B cell (primary cell): ENCODE data around the gene MANBA. TPM values are rescaled to one million over a fixed set of nuclear protein-coding genes. Genes with fewer than 3 reads are reported as not detected.

Experiments used
- ATAC-seq: fragments of 200-7000 bp; cut with Tn5 transposase; one replicate; pipeline ENCODE4 v1.10.0; 2021; ENCODE audit warnings: low read depth, mild to moderate bottlenecking, moderate number of reproducible peaks, moderate library complexity
- CTCF ChIA-PET: fragments of 350-600 bp; sonication (Branson Sonifier 250); formaldehyde crosslinking; loops from one replicate; lab custom pipeline; 2021; ENCODE audit warnings: antibody characterized with exemption, inconsistent platforms; lab: Charles Lee
- POLR2A ChIA-PET: fragments of 350-600 bp; sonication (Branson Sonifier 250); formaldehyde crosslinking; loops from one replicate; lab custom pipeline; 2021; ENCODE audit warnings: antibody characterized with exemption; lab: Charles Lee
- DNase-seq: peaks from one replicate; pipeline ENCODE4 v3.0.0; 2013
- H2AFZ ChIP-seq: 2 replicates; pipeline ENCODE4 v1.6.1; 2012; ENCODE audit warnings: mild to moderate bottlenecking, low read depth, low read length; ENCODE audit not compliant: insufficient read depth, poor library complexity, severe bottlenecking
- H3K27ac ChIP-seq, 2 donors: 1 replicate in 1 of 2; 2 replicates in 1 of 2; pipeline ENCODE4 v1.5.1; 2012 to 2013; ENCODE audit warnings: low read length in 2 of 2, mild to moderate bottlenecking in 2 of 2, moderate library complexity in 1 of 2
- H3K27me3 ChIP-seq, 4 experiments: fragments of 200-600 bp in 1 of 4; sonication (generic) in 1 of 4; replicated peaks in 1 of 4; 1 replicate in 2 of 4; 2 replicates in 2 of 4; pipeline versions ENCODE4 v1.6.1 to v1.7.0; 2013 to 2016; ENCODE audit warnings: low read length in 3 of 4, mild to moderate bottlenecking in 2 of 4, mixed read lengths in 1 of 4, moderate library complexity in 1 of 4; ENCODE audit not compliant: insufficient read depth in 4 of 4, control insufficient read depth in 3 of 4; ENCODE audit errors: control extremely low read depth in 1 of 4
- H3K36me3 ChIP-seq, 2 experiments: replicated peaks in 1 of 2; 1 replicate in 1 of 2; 2 replicates in 1 of 2; pipeline versions ENCODE4 v1.6.1 to v1.7.1; 2013; ENCODE audit warnings: low read length in 1 of 2; ENCODE audit not compliant: insufficient read depth in 2 of 2, control insufficient read depth in 1 of 2; ENCODE audit errors: control extremely low read depth in 1 of 2, extremely low read depth in 1 of 2
- H3K4me1 ChIP-seq, 2 donors: fragments of 200-600 bp in 1 of 2; sonication (generic) in 1 of 2; 1 replicate in 1 of 2; 2 replicates in 1 of 2; pipeline versions ENCODE4 v1.5.1 to v1.6.1; 2013 to 2017; ENCODE audit warnings: low read length in 2 of 2; ENCODE audit not compliant: control insufficient read depth in 2 of 2, insufficient read depth in 2 of 2
- H3K4me2 ChIP-seq: replicated peaks from 2 replicates; pipeline ENCODE3; 2012; ENCODE audit warnings: mild to moderate bottlenecking, low read depth, low read length; ENCODE audit not compliant: poor library complexity, severe bottlenecking
- H3K4me3 ChIP-seq, 5 experiments: fragments of 200-600 bp in 1 of 5; sonication (generic) in 1 of 5; 1 replicate in 3 of 5; 2 replicates in 2 of 5; pipeline versions ENCODE4 v1.5.1 to v1.7.0; 2011 to 2016; ENCODE audit warnings: low read length in 4 of 5, mild to moderate bottlenecking in 4 of 5, low read depth in 2 of 5, control low read depth in 1 of 5, moderate library complexity in 1 of 5; ENCODE audit not compliant: insufficient read depth in 1 of 5; ENCODE audit errors: control extremely low read depth in 1 of 5, extremely low read depth in 1 of 5
- H3K79me2 ChIP-seq: fragments of 200-600 bp; sonication (generic); one replicate; pipeline ENCODE4 v1.6.0; 2016; ENCODE audit warnings: low read length; ENCODE audit not compliant: control insufficient read depth, insufficient read depth
- H3K9ac ChIP-seq: fragments of 200-600 bp; sonication (generic); 2 replicates; pipeline ENCODE4 v1.6.1; 2017; ENCODE audit warnings: mild to moderate bottlenecking, low read length, moderate library complexity
- H3K9me3 ChIP-seq, 3 donors: one replicate each; pipeline versions ENCODE4 v1.6.1 to v1.7.1; 2013; ENCODE audit warnings: low read length in 2 of 3; ENCODE audit not compliant: control insufficient read depth in 2 of 3, insufficient read depth in 1 of 3; ENCODE audit errors: control extremely low read depth in 1 of 3
- H4K20me1 ChIP-seq: 2 replicates; pipeline ENCODE4 v1.6.0; 2012; ENCODE audit warnings: mild to moderate bottlenecking, low read length; ENCODE audit not compliant: insufficient read depth, control insufficient read depth, poor library complexity, severe bottlenecking
- H3K27ac Mint-ChIP-seq: one replicate; pipeline ENCODE4 v1.8.0; 2021; ENCODE audit warnings: mixed read lengths
- H3K27me3 Mint-ChIP-seq: one replicate; pipeline ENCODE4 v1.8.0; 2021; ENCODE audit warnings: mixed read lengths
- H3K4me1 Mint-ChIP-seq: one replicate; pipeline ENCODE4 v1.8.0; 2021; ENCODE audit warnings: mixed read lengths
- H3K4me3 Mint-ChIP-seq: one replicate; pipeline ENCODE4 v1.8.0; 2021; ENCODE audit warnings: mixed read lengths
- H3K9me3 Mint-ChIP-seq: one replicate; pipeline ENCODE4 v1.8.0; 2022; ENCODE audit warnings: mixed read lengths; ENCODE audit not compliant: insufficient read depth
- EZH2 ChIP-seq: IDR thresholded peaks from 2 replicates; pipeline ENCODE4 v1.6.1; 2012; ENCODE audit warnings: borderline replicate concordance, low read depth, mild to moderate bottlenecking, moderate library complexity, low read length; ENCODE audit not compliant: insufficient read depth, poor library complexity, severe bottlenecking
- WGBS: methylation state at CpG from one replicate; pipeline ENCODE4 v1.1.5; 2013; ENCODE audit warnings: missing lambda C conversion rate; ENCODE audit not compliant: insufficient coverage; 5-methylcytosine and 5-hydroxymethylcytosine counted together
- intact Hi-C: fragments of 100-400 bp; cut with micrococcal nuclease; formaldehyde crosslinking; loops from one replicate; pipeline ENCODE4 v1.10.0; 2022
- polyA plus RNA-seq: library from polyadenylated mRNA; depleted of rRNA; stranded (reverse); fragments of >200 nt; gene quantifications from 2 replicates; pipeline ENCODE4 v1.2.3, GENCODE V29; 2012
- total RNA-seq, 2 donors: library from RNA; stranded (reverse); fragments of 120-200 nt in 1 of 2; gene quantifications; 1 replicate in 1 of 2; 2 replicates in 1 of 2; pipeline versions ENCODE4 v1.2.3 to v1.2.4, GENCODE V29; 2013 to 2022
- TF ChIP-seq, protein P1 (sequence below): fragments of 200-600 bp; IDR thresholded peaks from one replicate; pipeline ENCODE4 v1.8.0; 2022; ENCODE audit warnings: antibody characterized with exemption, mild to moderate bottlenecking

Gene MANBA
- total and polyA plus RNA-seq, 2 donors (not counting 1 experiment from before 2014, with no cell fraction given): 91.6 to 119 TPM

DNA sequence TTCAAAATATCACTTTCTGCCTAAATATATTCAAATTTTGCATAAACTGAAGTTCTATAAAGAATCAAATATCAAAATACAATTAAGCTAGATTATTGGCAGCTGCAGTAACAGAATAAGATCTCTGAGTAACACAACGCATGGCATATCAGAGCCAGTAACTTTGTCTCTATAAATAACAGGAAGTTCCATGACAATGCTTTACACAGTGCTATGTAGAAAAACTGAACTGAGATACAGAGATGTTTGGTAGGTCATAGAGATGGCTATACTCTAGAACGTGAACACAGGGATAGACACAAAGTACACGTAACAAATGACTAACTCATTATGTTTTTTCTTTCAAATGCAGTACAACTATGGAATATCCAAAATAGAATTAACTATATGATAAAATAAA is 48.4 kb upstream of the MANBA start:
- ChIA-PET CTCF (no interaction called here), POLR2A (no interaction called here)
- H3K27ac Mint-ChIP-seq: peak overlapping the region; percentile 18
- H3K36me3 ChIP-seq: peaks cover 6 to 78% of the 10 kb centered on the region in 2 experiments
- intact Hi-C loops: loop anchor here (2.0 to 5.0 kb wide), 2 partner anchors 16 to 47 kb away; partner anchors contain the start of gene MANBA
- no peak for TF ChIP-seq EZH2
- TF ChIP-seq, protein P1, sequence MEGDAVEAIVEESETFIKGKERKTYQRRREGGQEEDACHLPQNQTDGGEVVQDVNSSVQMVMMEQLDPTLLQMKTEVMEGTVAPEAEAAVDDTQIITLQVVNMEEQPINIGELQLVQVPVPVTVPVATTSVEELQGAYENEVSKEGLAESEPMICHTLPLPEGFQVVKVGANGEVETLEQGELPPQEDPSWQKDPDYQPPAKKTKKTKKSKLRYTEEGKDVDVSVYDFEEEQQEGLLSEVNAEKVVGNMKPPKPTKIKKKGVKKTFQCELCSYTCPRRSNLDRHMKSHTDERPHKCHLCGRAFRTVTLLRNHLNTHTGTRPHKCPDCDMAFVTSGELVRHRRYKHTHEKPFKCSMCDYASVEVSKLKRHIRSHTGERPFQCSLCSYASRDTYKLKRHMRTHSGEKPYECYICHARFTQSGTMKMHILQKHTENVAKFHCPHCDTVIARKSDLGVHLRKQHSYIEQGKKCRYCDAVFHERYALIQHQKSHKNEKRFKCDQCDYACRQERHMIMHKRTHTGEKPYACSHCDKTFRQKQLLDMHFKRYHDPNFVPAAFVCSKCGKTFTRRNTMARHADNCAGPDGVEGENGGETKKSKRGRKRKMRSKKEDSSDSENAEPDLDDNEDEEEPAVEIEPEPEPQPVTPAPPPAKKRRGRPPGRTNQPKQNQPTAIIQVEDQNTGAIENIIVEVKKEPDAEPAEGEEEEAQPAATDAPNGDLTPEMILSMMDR: no peak
- H3K27me3 ChIP-seq: no peaks in the 10 kb centered on the region
- H3K4me1 ChIP-seq: peaks cover 22 to 24% of the 10 kb centered on the region in 2 donors
- peak overlapping the region; percentile 9 to 44 for H3K27ac ChIP-seq
- WGBS: no CpG with 5 or more reads among the region's 3 CpGs
- H3K4me1 Mint-ChIP-seq: peaks cover 43% of the 10 kb centered on the region
- no peak overlapping the region for H2AFZ ChIP-seq
- H3K9ac ChIP-seq: no peak overlapping the region
- H3K27me3 Mint-ChIP-seq: no peaks in the 10 kb centered on the region
- H3K4me3 Mint-ChIP-seq: no peak overlapping the region
- H3K4me3 ChIP-seq: no peak overlapping the region
- H4K20me1 ChIP-seq: peaks cover 100% of the 10 kb centered on the region
- H3K79me2 ChIP-seq: peaks cover 95% of the 10 kb centered on the region
- no peaks in the 10 kb centered on the region for H3K9me3 ChIP-seq
- H3K4me2 ChIP-seq: no peak overlapping the region
- ATAC-seq: peak; percentile 36
- peak; percentile 45 for DNase-seq
- H3K9me3 Mint-ChIP-seq: no peaks in the 10 kb centered on the region

DNA sequence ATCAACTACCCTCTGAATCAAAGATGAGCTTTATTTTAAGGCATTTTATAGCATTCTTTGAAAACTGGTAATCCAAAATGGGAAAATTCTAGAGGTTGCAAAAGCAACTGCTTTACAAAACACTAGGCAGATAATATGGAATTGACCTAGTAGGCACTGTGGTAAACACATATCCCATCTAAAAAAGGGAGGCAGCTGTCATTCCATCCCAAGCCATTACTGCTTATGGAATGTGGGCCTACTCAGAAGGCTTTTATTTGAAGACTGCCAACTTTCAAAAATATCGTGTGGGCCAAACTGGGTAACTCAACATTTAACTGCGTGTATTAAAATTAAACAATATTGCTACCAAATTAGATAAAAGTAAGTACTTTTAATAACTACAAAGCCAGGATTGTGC is 47.2 kb upstream of the MANBA start:
- Histone ChIP-seq H3K27me3 (no peaks in the 10 kb centered on the region), H3K36me3 (peaks cover 4 to 82% of the 10 kb centered on the region in 2 experiments), H3K79me2 (peaks cover 93% of the 10 kb centered on the region), H3K4me3 (no peak overlapping the region), H3K9me3 (no peaks in the 10 kb centered on the region), H3K27ac (peak overlapping the region in 1 of 2 donors; percentile 42), H2AFZ (no peak overlapping the region), H3K9ac (no peak overlapping the region), H4K20me1 (peaks cover 100% of the 10 kb centered on the region), H3K4me2 (no peak overlapping the region), H3K4me1 (peaks cover 22 to 24% of the 10 kb centered on the region in 2 donors)
- no peak for DNase-seq
- Mint-ChIP-seq H3K27me3 (no peaks in the 10 kb centered on the region), H3K4me1 (peaks cover 34% of the 10 kb centered on the region), H3K9me3 (no peaks in the 10 kb centered on the region), H3K4me3 (no peak overlapping the region), H3K27ac (no peak overlapping the region)
- WGBS: no CpG with 5 or more reads among the region's 2 CpGs
- no peak for TF ChIP-seq EZH2
- TF ChIP-seq, protein P1: no peak
- CTCF ChIA-PET: no interaction called here
- intact Hi-C loops: loop anchor here (2.0 to 5.0 kb wide), 2 partner anchors 17 to 46 kb away; partner anchors contain the start of gene MANBA
- no peak for ATAC-seq
- POLR2A ChIA-PET: no interaction called here
